K562 (cell line): ENCODE measurements around the gene GABARAP. TPM values are rescaled to one million over a fixed set of nuclear protein-coding genes. Genes with fewer than 3 reads are reported as not detected.
A peak's percentile ranks its signal among the peaks of the same experiment; 100 is the strongest.

Experiments
- AFF1 ChIP-seq, 2 experiments: fragments of 450-650 bp; IDR thresholded peaks; 2 replicates each; pipeline ENCODE4 v1.6.1; 2018; ENCODE audit warnings: mild to moderate bottlenecking in 2 of 2, low read depth in 1 of 2; ENCODE audit not compliant: partially characterized antibody in 2 of 2
- ATF6 ChIP-seq: sonication (generic); formaldehyde crosslinking; IDR thresholded peaks from 2 replicates; pipeline ENCODE4 v1.4.0; 2020; ENCODE audit warnings: mild to moderate bottlenecking, missing genetic modification reagents
- BCOR ChIP-seq: fragments of 450-650 bp; IDR thresholded peaks from 2 replicates; pipeline ENCODE4 v1.6.1; 2016
- CBX5 ChIP-seq: IDR thresholded peaks from 2 replicates; pipeline ENCODE4 v1.6.1; 2014; ENCODE audit warnings: low read depth, borderline replicate concordance
- HLTF ChIP-seq: fragments of 450-650 bp; IDR thresholded peaks from 2 replicates; pipeline ENCODE4 v1.6.1; 2016
- HMBOX1 ChIP-seq: sonication (generic); IDR thresholded peaks from 2 replicates; pipeline ENCODE4 v1.6.1; 2016
- HSF4 ChIP-seq: fragments of 250-450 bp; sonication (Bioruptor Pico); IDR thresholded peaks from 2 replicates; pipeline ENCODE4 v2.1.2; 2022; ENCODE audit warnings: mild to moderate bottlenecking, moderate library complexity, borderline replicate concordance
- JUND ChIP-seq, 2 experiments: IDR thresholded peaks; 2 replicates in 1 of 2; 3 replicates in 1 of 2; pipeline ENCODE4 v1.6.1; 2011; ENCODE audit warnings: borderline replicate concordance in 2 of 2, low read depth in 2 of 2, low read length in 2 of 2, improper control_type of control experiment in 1 of 2, missing biosample characterization in 1 of 2, missing genetic modification characterization in 1 of 2, missing genetic modification reagents in 1 of 2
- MCM7 ChIP-seq, 2 experiments: fragments of 450-650 bp; IDR thresholded peaks; 2 replicates each; pipeline ENCODE4 v1.6.1; 2016 to 2018
- NONO ChIP-seq, 2 experiments: fragments of 200-400 bp in 1 of 2; fragments of 450-650 bp in 1 of 2; formaldehyde crosslinking in 1 of 2; IDR thresholded peaks; 2 replicates each; pipeline ENCODE4 v1.6.1; 2017; ENCODE audit warnings: low read depth in 2 of 2, mild to moderate bottlenecking in 2 of 2, moderate library complexity in 2 of 2, low read length in 1 of 2
- NR2C2 ChIP-seq, 2 experiments: fragments of 200-800 bp in 1 of 2; sonication (Bioruptor generic) in 1 of 2; sonication (generic) in 1 of 2; formaldehyde crosslinking in 1 of 2; IDR thresholded peaks; 2 replicates each; pipeline versions ENCODE4 v1.6.1 to v1.8.0; 2016 to 2022; ENCODE audit warnings: mild to moderate bottlenecking in 1 of 2, missing compliant biosample characterization in 1 of 2, missing genetic modification characterization in 1 of 2, missing genetic modification reagents in 1 of 2
- PCBP2 ChIP-seq: fragments of 200-400 bp; formaldehyde crosslinking; IDR thresholded peaks from 2 replicates; pipeline ENCODE4 v1.6.1; 2018; ENCODE audit warnings: low read length, low read depth, mild to moderate bottlenecking, moderate library complexity; ENCODE audit not compliant: poor library complexity, severe bottlenecking
- SMAD3 ChIP-seq: fragments of 450-650 bp; formaldehyde crosslinking; conservative IDR thresholded peaks from 2 replicates; pipeline ENCODE4 v1.4.0; 2020; ENCODE audit warnings: mild to moderate bottlenecking
- ZNF398 ChIP-seq: fragments of 250-450 bp; sonication (Bioruptor Pico); IDR thresholded peaks from 2 replicates; pipeline ENCODE4 v1.8.0; 2021; ENCODE audit warnings: moderate library complexity, mild to moderate bottlenecking, inconsistent platforms
- ZNF639 ChIP-seq, 2 experiments: fragments of 200-800 bp in 1 of 2; sonication (Bioruptor generic) in 1 of 2; sonication (generic) in 1 of 2; formaldehyde crosslinking in 1 of 2; IDR thresholded peaks in 1 of 2; conservative IDR thresholded peaks in 1 of 2; 2 replicates each; pipeline versions ENCODE4 v1.5.0 to v1.6.1; 2016 to 2020; ENCODE audit warnings: missing compliant biosample characterization in 1 of 2, missing genetic modification characterization in 1 of 2, missing genetic modification reagents in 1 of 2
- ZNF668 ChIP-seq: fragments of 250-450 bp; sonication (Bioruptor Pico); IDR thresholded peaks from 2 replicates; pipeline ENCODE4 v1.8.0; 2022; ENCODE audit warnings: mild to moderate bottlenecking, inconsistent platforms
- polyA plus RNA-seq, 8 experiments: library from polyadenylated mRNA; depleted of rRNA in 4 of 8; stranded (reverse) in 5 of 8; unstranded in 3 of 8; fragments of >200 nt; fragmentation: Nextera tagmentation in 2 of 8; fragmentation: Illumina TruSeq in 1 of 8; extraction: Ambion mirVana in 2 of 8; extraction: Trizol in 1 of 8; gene quantifications; 2 replicates each; pipeline versions ENCODE4 v1.2.1 to v1.2.3, GENCODE V29; 2011 to 2014; ENCODE audit warnings: inconsistent platforms in 1 of 8, missing spikeins in 1 of 8
- total RNA-seq, 7 experiments: library from RNA; depleted of rRNA in 6 of 7; stranded (reverse); fragments of >200 nt in 6 of 7; fragmentation: Illumina TruSeq in 2 of 7; extraction: Trizol in 2 of 7; gene quantifications; 2 replicates each; pipeline versions ENCODE4 v1.2.1 to v1.2.3, GENCODE V29; 2011 to 2021; ENCODE audit warnings: low replicate concordance in 1 of 7

The GABARAP gene
- total and polyA plus RNA-seq, 9 of the 15 experiments (the other 6 are each of a cell fraction or from before 2014, with no cell fraction given) = 47.5 to 373 (median 152) TPM

GRCh38 chr17:7251661-7252175, 9.5 kb upstream of the GABARAP start, which contains the start of gene CTDNEP1 (continued):
- TF ChIP-seq NR2C2 (CRISPR knock-in tag; IDR thresholded peaks at IDR 0.05) (no peak), NR2C2 (tag; IDR thresholded peaks at IDR 0.05) (peak; percentile 96), AFF1 (IDR thresholded peaks at IDR 0.05; ENCODE audit: low read depth in 1 of 2, partially characterized antibody in 2 of 2) (peak in 1 of 2 experiments; percentile 18), ATF6 (CRISPR knock-in tag) (no peak), ZNF639 (CRISPR knock-in tag; conservative IDR thresholded peaks at IDR 0.05 in 1 of 2, IDR thresholded peaks at IDR 0.05 in 1 of 2) (peak in 1 of 2 experiments; percentile 91; a peak in 2 of 4 replicates), NONO (IDR thresholded peaks at IDR 0.05; ENCODE audit: low read depth in 2 of 2, low read length in 1 of 2) (no peak), BCOR (no peak), ZNF398 (CRISPR knock-in tag) (no peak), HMBOX1 (no peak), JUND (IDR thresholded peaks at IDR 0.05; ENCODE audit: borderline replicate concordance, low read depth, low read length) (no peak; the same call in 1 of the 2 replicates), JUND (tag; IDR thresholded peaks at IDR 0.05; ENCODE audit: borderline replicate concordance, low read depth, low read length) (no peak), HSF4 (CRISPR knock-in tag) (no peak), SMAD3 (CRISPR knock-in tag) (no peak), MCM7 (IDR thresholded peaks at IDR 0.05) (no peak), CBX5 (no peak), HLTF (no peak), ZNF668 (CRISPR knock-in tag) (no peak), PCBP2 (peak; percentile 87)
